ENCODE results near the gene ALG2.
A peak's percentile ranks its signal among the peaks of the same experiment; 100 is the strongest.

Gene ALG2, protein sequence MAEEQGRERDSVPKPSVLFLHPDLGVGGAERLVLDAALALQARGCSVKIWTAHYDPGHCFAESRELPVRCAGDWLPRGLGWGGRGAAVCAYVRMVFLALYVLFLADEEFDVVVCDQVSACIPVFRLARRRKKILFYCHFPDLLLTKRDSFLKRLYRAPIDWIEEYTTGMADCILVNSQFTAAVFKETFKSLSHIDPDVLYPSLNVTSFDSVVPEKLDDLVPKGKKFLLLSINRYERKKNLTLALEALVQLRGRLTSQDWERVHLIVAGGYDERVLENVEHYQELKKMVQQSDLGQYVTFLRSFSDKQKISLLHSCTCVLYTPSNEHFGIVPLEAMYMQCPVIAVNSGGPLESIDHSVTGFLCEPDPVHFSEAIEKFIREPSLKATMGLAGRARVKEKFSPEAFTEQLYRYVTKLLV

DNA sequence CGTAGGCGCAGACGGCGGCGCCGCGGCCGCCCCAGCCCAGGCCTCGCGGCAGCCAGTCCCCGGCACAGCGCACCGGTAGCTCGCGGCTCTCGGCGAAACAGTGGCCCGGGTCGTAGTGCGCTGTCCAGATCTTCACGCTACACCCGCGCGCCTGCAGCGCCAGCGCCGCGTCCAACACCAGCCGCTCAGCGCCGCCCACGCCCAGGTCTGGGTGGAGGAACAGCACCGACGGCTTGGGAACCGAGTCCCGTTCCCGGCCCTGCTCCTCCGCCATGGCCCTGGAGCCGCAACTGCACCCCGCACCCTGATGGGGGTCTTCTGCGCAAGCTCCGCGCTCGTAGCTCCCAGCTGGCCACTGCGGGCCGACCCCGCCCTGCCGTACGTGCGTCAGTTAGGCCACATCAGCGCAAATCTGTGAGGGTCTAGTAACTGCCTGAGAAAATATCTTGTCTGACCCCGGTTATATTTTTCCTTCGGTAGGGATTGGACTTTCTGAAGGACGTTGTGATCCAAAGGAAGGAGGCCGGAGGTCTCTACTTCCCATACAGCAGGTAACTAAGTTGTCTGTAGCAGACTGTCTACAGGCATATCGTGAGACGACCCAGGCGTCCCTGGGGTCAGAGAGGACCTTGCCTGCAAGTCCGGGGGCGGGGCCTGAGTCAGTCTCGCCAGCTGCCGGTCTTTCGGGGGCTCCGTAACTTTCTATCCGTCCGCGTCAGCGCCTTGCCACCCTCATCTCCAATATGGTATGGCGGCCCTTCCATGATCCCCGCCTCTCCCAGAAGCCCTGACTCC is at the start of gene ALG2, which contains the start of gene SEC61B:
ALG2 (minus strand) TSS at position 322 of the 795 bp plus-strand sequence; CDS start at position 274, 48 bp downstream.
SEC61B (plus strand) TSS at position 662 of the 795 bp plus-strand sequence; CDS start at position 744, 82 bp downstream.
- peak; percentile 94 for DNase-seq

DNA sequence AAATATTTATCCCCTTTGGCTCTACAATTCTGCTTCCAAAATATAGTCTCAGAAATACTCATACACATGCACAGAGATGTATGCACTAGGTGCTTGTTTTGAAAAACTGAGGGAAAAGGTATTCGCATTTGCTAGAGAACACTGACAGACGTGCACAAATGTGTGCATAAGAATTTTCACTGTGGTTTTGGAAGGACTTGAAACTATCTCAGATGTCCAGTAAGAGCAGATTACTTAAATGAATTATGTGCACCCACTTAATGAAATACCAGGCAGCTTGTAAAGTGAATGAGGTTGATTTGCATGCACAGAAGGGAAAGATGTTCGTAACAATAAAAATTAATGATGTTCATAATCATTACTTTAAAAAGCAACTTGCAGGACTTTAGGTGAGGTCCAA is 48.7 kb upstream of the ALG2 start:
- DNase-seq = no peak

DNA sequence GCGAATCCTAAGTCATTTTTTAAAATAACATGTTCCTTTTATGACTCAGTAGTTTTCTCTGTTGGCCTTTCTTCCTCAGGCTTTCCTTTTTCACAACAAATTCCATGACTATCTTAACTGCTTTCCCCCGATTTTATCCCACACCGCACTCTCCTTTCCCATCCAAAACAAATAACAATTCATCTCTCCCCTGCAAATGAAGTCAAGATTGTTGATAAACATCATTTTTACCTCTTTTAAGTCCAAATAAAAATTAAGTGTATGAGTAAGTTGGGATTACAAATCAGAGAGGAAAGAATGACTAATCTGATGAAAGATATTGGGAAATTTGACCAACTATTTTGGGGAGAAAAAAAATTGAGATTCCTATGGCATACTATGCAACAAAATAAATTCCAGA is 47.7 kb upstream of the ALG2 start:
- DNase-seq = no peak

DNA sequence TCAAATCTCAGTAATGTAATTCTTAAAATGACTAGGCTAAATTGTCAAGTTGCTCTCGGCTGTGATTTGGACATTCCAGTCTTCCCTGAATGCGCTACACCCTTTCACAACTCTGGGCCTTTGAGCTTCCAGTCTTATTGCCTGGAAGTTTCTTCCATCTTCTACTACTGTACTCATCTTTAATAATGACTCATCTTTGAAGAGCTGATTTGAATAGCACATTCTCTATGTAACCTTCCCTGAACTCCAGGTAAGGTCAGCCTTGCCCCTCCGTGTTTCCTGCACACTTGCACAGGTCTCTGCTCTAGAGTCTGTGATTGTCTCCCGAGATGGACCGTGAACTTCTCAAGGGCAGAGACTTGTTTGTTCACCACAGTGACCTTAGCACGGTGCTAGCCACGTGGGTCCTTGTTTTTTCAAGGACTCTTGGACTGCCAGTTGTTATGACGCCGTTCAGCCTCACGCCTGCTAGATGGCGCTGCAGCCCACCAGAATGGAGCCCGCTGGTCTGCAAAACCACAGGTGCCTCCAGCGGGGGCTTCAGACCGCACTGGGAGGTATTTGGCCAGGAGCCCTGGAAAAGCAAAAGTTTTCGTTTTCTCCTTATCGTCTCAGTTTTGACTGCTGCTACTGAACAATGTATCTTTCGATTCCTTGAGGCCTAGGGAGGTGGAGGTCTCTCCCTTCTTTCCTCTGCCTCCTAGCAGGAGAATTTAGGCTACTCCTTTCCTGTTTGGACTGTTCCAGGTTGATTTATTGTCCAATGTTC is 44.7 kb upstream of the ALG2 start:
- DNase-seq = peak; percentile 62

DNA sequence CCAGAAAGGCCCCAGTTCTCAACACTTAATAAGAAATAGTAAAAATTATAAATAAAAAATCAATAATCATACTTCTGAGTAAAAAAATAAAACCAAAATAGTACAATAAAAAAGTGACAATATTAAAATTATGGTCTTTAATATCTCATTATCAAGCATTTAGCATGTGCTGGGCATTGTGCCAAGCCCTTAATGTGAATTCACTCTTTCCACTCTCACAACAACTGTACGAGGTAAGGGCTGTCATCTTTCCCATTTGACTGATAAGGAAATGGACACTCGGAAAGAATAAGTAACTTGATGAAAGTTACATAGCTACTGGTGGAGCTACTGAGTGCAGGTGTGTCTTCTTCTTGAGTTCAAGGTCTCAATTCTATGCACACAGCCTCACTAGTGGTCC is 43.9 kb upstream of the ALG2 start:
- no peak for DNase-seq

DNA sequence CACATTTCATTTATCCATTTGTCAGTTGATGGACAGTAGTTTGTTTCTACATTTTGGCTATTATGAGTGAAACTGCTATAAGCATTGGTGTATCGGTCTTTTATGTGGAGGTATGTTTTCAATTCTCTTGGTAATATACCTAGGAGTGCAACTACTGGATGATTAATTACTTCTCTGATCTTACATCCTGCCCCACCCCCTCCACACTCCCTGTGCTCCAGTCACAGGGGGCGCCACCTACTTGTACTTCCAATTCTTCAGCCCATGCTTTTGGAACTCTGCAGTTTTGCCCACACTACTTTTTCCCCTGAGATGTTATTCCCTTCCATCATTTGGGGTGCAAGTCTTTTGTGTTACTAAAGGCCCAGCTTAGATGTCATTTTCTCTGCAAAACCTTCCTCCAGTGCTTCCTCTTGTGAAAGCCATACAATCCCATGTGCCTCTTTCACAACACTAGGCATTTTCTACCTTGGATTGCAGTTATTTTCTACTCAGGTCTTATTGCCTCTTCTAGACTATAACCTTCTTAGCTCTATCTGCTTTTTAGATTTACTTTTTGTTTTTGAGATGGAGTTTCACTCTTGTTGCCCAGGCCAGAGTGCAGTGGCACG is 42.4 kb upstream of the ALG2 start:
- DNase-seq = peak; percentile 11

DNA sequence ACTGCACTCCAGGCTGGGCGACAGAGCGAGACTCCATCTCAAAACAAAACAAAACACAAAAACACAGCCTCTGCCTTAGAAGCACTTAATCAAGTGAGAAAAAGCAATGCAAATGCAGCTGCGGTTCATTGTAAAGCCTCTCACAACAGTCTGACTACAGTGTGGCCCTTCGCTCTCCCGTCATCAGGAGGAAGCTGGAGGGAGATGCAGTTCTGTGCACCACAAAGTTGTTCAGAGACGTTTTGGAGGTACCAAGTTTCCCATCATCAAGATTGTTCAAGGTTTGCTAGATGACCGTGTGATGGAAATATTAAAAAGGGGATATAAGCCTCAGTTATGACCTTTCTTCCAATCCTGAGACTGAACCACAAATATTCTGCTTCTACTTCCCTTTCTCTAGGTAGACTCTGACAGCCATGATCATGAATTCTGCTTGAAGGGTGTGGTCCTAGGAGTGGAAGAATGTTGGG is 41.2 kb upstream of the ALG2 start:
- DNase-seq = no peak

DNA sequence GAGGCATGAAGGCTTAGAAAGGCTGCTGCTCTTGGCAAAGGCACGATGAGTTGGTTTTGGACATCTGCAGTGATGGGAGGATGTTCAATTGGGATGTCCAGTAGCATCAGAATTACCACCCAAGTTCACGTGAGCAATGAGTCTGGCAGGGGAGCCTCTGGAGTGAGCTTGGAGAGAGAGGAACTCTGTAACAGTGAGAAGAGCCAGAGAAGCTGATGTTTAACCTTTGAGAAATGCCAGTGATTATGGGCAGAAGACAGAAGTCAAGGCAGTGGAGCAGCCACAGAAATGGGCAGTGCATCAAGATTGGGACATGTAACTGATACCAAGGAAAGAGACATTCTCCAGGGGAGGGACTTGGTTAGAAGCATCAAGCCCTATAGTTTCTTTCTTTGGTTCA is 40.2 kb upstream of the ALG2 start:
- DNase-seq = no peak

DNA sequence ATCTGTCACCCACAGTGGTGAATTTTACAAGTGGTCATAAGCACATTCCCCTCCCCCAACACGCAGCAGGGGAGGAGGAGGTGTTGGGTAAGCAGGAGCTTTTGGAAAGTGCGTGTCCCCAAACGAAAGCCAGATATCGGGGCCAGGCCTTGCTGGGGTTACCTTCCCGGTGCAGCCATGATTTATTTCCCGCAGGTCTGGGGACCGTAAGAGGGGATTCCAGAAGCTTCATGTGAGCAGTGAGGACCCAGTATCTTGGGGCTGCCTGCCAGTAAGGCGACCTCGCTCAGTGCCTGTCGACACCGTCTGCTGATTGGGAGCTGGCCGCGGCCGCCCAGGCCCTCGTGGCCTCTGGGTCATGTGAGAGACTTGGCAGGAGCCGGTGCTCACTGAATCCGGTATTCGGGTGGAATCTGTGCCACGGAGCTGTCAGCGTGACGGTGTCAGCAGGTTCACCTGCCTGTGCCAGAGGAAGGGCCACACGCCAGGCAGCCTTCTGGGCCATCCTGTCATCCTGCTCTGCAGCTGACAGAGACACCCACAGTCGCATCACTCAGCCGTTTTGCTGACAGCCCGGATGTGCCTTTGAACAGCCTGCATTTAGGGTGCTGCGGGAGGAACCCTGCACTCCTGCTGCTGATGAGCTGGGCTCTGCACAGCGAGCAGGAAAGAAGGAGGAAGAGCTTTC is 37.6 kb upstream of the ALG2 start:
- peak; percentile 53 for DNase-seq

DNA sequence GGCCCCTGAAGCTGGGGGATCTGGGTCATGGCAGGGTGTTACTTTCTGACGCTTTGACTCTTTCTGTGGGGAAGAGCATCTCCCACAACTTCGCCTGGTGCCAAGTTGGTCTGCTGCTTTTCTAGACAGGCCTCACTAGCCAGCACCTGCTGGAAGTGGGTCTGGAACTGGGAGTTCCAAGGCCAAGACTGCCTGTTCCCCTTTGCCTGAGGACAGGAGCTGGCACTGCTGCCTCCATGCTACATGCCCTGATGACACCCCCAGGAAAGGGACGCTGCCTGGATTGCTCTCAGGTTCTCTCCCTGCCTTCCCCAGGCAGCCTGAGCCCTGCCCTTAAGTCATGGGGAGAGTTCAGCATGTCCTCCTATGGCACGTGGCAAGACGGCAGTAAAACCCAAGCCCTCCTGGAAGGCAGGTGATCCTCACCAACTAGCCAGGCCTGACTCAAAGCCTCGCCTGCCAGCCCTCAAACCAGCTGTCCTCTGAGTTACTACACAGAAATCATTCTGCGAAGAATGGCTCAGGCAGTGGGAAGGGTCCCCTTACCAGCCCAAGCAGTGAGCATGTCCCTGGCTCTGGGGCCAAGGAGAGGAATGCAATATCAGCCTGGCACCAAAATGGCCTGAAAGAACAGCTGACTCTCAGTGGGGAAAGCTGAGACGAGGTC is 36.1 kb upstream of the ALG2 start:
- DNase-seq = no peak

DNA sequence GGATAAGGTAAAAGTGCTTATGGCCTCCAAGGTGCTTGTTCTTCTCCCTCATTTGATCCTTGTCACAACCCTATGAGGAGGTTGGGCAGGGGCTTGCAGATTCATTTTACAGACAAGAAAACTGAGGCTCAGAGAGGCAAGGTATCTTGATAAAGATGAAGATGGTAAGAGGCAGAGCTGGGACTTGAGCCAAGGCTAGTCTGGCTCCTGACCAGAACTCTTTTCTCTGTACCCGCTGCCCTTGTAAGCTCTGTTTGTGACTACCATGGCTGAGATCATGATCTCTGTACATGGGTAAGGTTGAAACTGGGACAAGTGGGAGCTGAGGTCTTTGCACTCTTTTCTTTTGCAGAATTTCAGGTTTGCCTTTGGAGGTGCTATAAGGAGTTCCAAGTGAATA is 33.9 kb upstream of the ALG2 start:
- no peak for DNase-seq

DNA sequence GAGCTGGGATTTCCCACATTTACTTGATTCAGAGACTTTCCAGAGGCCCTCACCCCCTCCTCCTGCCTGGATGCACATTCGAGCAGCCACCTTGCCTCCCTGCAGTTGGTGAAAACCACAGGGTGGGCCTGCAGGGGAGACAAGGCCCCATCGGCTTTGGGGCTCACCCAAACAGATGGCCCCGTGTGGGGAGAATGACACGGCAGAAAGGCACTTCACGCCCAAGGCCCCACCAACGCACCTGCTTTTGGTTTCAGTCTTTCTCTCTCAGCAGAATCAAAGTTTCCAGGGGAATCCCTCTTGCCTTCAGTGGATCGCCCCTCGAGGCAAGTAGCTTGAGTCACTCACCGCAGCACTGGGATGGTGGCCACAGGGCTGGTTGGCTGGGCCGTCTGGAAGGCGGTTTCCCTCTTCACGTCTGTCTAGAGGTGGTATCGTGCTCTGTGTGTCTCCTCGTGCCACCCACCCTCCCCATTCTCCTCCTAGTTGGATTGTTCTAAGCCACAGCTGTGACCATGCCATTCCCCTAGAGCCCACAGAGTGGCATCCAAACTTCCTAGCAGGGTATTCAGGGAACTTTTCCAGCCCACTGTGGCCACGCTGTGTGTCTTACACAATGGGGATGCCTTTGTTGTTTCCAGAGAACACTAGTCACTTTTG is 32.2 kb upstream of the ALG2 start:
- peak; percentile 92 for DNase-seq

DNA sequence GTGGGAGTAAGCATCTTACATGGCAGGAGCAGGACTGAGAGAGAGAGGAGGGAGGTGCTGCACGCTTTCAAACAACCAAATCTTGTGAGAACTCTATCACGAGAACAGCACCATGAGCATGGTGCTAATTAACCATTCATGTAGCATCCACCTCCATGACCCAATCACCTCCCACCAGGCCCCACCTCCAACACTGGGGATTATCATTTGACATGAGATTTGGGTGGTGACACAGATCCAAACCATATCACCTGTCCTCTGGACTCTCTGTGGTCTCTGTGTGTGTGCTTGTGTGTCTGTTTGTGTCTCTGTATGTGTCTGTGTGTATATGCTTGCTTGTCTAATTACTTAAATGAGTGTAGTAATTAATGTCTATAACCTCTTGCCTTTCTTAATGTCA is 31.4 kb upstream of the ALG2 start:
- peak; percentile 69 for DNase-seq

DNA sequence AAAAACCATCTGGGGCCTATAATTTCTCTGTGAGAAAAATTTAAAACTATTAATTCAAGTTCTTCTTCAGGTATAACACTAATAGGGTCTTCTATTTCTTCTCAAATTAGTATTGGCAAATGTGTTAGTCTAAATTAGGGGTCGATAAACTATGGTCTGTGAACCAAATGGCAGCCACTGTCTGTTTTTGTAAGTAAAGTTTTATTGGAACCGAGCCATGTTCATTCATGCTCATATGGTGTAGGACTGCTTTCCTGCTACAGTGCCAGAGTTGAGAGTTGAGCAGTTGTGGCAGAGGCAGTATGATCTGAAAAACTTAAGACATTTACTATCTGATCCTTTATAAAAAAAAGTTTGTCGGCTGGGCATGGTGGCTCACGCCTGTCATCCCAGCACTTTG is 29.4 kb upstream of the ALG2 start:
- no peak for DNase-seq

DNA sequence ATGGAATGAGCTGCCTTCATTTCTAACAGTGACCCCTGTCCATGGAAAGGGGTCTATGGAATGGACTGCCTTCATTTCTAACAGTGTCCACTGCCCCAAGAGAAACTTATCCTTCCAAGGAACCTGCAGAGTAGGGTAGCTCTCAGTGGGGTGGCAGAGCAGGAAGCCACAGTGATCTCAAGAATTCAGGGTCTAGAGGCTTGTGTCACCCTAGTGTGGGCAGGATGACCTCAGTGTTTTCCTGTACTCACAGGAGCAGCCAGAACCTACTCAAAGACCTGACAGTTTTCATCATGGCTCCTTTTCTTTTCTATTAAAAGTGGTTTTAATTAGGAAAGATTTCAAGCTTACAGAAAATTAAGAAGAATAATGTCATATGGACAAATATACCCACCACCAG is 27.9 kb upstream of the ALG2 start:
- peak; percentile 34 for DNase-seq

DNA sequence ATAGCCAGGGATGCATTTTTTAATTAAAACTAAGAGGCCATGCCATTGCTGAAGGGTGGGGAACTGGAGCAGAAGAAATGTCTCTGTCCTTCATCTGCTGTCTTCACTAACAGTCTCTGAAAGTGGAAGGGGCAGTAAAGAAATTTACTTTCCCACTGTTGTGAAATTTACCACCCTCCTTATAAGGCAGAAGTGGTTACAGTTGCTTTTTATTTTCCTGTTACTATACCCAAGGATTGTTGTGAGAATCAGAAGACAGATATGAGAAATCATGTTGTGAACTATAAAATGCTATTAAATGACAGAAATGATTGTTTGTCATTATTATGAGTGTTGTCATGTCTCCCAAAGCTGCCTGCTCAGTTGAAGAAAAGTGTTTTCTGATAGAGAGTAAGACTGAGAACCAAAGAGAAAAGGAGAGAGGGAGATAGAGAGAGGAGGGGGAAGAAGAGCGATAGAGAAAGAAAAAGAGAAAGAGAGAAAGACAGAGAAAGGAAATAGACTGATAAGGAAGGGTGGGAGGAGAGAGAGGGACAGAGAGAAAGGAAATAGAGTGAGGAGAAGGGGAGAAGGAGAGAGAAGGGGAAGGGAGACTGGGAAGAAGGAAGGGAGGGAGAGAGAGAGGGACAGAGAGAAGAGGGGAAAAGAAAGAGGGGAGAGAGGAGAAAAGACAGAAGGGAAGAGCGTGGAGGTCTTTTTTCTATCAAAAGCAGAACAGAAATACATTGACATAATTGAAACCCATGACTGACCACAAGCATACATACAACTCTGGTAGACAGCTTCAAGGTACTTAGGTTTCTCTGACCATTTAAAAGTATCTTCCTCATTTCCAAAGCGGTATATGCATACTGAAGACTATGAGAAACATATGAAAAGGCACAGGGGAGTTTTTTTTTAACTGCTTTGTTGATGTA is 22.9 kb upstream of the ALG2 start:
- DNase-seq = no peak

DNA sequence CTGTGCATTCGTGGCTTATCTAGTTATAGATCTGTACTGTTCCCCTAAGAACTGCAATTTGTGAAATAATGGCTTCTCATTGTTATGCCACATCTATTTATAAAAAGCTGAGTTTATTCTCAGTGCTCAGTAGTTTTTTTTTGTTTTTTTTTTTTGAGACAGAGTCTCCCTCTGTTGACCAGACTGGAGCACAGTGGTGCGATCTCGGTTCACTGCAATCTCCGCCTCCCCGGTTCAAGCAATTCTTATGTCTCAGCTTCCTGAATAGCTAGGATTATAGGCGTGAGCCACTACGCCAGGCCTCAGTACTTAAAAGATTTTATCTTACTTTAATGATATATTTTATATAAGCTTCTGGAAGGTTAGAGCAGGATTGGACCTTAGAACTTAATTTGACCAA is 19.4 kb upstream of the ALG2 start:
- DNase-seq = no peak

DNA sequence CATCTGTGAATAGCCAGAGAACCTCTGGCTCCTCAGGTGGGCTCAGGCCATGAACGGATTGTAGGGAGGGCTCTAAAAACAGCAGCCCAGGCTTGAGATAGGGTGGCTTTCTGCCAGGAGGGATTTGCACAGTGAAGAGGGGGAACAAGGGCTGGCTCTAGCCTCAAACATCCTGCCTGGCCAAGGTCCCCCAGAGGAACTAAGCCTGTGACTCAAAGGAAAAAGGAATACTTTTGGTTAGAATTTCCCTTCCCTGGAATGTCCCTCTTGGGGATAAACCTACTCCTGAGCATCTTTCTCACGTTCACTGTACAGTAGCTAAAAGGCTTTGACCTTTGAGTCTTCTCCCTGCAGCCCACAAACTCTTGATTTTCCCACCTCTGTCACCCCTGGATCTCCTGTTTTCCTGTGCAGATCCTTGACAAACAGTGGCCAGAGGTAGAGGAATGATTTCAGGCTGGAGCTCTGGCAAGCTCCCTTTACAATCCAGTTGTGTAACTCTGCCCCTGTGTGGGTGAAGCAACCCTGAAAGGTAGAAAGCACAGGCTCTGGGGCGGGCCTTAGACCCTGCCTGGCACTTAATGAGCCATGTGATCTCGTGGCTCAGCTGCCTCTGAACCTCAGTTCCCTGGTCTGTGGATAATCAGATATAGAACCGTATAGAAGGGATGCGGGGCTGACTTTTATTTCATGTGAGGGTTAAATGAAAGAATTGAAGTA is 17.8 kb upstream of the ALG2 start:
- DNase-seq = no peak

DNA sequence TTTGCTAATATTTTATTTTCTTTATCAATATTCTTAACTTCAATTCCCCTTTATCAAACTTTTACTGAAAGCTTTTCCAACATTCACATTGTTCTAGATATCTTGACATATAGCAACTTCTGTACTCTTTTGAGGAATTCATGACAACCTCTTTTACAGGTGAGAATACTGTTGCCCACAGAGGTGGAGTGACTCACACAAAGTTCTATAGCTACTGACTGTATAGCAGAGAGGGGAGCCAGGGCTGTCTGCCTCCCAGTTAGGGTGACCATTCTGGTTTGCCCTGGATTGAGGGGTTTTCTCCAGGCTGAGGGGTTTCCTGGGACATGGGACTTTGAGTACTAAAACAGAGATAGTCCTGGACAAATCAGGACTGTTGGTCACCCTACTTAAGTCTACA is 16.6 kb upstream of the ALG2 start:
- no peak for DNase-seq
